GM19351 (cell line): ENCODE data around the gene PCBD1.
"Not testable (repeated sequence)": the region's sequence is repeated elsewhere in the genome, so short reads cannot be mapped to it uniquely, and the experiment has no call there.

Source experiments
- ATAC-seq: cut with Tn5 transposase; IDR thresholded peaks from one replicate; pipeline ENCODE4 v1.9.1; 2021; ENCODE audit warnings: mild to moderate bottlenecking, moderate library complexity; ENCODE audit not compliant: unreplicated experiment

PCBD1 gene

DNA sequence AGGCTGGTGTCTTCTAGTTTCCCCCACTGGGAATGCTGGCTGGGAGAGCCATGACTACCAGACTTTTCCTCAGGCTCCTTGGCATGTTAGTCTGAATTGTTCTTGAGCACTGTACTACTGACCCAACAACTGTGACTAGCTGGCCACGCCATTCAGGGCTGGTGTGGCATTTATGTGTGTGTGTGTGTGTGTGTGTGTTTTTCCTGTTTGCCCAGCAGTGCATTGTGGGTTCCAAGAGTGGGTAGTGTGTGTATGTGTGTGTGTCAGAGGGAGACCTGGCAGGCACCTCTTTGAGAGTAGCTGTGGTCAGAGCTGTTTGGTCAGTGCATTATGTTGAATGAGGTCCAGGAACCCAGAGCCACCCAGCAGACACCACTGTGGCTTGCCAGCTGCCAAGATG is 9.2 kb downstream of the PCBD1 start:
- no peak for ATAC-seq

DNA sequence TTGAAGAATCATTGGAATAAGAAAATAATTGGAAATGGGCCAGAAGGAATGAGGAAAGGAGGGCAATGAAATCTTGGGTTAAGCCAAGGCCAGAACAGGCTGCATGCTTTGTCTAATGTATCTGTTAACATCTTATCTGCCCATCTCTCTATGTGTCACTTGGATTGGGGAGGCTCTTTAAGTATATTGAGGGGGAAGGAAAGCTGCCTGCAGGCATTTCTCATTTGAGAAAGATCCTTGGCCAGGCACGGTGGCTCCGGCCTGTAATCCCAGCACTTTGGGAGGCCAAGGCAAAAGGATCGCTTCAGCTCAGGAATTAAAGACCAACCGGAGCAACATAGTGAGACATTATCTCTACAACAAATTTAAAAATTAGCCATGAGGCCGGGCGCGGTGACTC is 14.3 kb downstream of the PCBD1 start:
- no peak for ATAC-seq

DNA sequence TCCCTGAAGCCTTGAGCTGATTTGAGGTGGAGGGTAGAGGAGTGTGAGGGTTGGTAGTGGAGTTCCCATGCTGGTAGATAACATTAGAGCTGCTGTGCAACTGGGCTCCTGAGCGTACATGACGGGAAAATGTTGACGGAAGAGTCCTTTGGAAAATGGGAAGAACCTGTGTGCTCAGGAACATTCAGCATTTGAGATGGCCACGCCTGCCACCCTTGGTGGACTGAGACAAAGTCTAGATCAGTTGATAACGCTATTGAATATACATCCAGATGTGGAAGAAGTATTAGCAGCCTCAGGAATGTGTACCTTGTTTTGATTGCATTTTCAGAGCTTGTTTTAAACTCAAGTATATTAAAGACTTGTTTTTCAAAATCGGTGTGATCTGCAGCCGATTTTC is 16.1 kb downstream of the PCBD1 start:
- no peak for ATAC-seq

DNA sequence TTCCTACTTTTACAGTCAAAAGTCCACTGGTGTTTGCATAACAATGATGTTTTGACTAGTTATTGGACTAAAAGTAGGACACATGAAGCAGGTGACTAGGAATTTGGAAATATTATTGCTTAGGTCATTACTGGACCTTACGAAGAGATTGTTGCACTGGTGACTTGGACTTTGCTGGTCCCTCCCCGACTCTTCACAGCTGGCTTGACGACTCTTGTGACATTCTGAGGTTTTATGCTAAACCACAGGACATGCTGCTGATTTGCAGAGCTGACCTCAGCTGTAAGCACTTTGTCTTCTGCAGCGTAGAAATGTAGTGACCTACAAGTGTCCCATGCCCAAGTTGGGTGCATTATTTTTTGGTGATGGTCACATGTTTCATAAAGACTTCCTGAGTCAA is 21.9 kb downstream of the PCBD1 start:
- ATAC-seq, result no peak

DNA sequence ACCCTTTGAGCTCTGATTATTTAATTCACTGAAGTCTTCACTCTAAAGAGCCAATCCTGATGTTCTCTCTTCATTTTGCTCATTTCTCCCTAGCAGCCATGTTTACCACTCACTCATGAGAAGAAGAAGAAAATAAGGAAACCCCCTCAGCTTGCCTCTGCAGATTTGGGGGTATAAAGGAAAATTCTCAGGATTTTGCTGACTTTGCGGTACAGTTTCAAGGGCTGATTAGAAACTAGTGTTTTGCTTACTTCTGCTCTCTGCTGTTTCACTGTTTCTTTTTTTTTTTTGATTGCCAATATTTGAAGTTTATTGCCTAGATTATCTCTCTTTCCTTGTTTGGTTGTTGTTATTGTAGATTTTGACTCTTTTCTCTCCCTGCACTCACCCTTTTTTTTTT is 23.4 kb downstream of the PCBD1 start:
- no peak for ATAC-seq

DNA sequence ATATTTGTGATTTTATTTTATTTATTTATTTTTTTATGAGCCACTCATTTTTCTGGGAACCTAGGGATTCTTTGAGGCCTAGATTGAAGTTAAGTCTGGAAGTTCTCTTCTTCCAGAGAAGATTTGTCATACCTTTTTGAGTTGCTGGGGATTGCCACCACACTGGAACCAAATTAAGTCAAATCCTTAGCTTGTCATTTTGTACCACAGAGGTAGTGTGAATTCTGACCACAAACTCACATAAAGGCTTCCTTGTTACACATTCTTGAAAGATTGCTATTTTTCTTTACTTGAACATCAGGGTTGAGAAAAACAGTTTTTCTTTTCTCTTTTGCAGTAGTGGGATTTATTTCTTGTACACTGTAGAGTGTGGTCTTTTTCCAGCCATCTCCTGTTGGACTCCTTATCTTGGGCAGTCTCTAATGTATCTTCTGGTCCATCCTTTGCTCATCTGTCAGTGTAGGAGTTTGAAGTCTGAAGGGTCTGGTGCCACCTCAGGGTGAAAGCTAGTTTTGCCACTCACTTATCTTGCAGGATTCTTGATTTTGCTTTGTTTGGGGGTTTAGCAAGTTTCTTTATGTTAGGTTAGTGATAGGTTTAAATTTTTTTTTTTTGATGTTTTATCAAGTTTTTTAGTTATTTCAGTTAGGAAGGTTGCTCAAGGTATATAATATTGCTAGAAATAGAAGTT is 24.8 kb downstream of the PCBD1 start:
- ATAC-seq, result no peak

DNA sequence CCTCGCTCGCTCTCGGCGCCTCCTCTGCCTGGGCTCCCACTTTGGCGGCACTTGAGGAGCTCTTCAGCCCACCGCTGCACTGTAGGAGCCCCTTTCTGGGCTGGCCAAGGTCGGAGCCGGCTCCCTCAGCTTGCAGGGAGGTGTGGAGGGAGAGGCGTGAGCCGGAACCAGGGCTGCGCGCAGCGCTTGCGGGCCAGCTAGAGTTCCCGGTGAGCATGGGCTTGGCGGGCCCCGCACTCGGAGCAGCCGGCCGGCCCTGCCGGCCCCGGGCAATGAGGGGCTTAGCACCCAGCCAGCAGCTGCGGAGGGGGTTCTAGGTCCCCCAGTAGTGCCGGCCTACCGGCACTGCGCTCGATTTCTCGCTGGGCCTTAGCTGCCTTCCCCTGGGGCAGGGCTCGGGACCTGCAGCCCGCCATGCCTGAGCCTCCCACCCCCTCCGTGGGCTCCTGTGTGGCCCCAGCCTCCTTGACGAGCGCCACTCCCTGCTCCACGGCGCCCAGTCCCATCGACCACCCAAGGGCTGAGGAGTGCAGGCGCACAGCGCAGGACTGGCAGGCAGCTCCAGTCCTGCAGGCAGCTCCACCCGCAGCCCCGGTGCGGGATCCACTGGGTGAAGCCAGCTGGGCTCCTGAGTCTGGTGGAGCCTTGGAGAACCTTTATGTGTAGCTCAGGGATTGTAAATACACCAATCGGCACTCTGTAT is 26.7 kb downstream of the PCBD1 start:
- ATAC-seq, result not testable (repeated sequence)

DNA sequence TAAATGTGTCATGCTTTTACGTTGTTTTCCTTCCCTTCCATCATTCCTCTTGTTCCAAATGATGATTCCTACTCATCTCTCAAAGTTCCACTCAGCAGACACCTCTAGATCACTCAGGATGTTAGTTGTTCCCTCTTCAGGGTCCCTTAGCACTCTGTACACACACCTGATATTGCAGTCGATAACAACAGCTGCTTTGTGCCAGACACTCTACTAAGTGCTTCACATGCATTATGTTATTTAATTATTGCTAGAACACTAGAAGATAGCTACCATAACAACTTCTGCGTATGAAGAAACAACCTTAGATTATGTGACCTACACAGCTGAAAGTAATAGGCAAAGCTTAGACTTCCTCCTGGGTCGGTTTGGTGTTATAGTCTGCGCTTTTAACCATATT is 29.6 kb downstream of the PCBD1 start:
- ATAC-seq, result no peak

DNA sequence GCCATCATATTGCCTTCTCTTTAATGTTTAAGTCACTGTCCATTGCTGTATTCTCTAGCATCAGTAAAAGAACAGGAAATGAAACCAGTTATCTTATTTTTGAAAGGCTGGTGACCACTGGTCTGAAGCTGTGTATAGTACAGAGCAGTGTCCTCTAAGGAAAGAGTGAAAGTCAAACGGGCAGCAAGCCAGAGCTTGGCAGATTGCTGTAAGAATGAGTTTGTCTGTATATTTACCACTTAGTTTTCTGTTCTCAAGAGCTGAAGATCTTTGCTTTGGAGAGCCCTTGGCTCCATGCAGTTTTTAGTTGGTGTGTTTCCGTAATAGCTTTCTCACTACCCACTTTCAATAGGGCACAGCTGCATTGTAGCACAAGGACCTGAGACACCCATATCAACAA is 31.9 kb downstream of the PCBD1 start:
- no peak for ATAC-seq

DNA sequence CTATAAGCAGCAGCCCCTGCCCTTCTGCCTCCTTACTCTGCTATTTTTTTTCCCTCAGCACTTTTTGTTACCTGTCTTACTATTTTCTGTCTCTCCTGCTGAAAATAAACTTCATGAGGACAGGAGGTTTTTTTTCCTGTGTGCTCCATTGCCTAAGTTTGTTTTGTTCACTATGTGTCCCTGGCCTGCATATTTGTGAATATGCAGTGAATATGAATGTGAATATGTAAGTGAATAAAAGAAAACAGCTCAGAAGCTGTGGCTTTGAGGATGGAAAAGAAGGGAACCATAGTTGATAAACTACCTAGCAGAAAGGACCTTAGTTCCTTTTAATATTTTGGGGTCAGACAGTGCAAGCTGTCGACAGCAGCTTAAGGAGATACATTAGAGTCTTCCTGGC is 34.9 kb downstream of the PCBD1 start:
- no peak for ATAC-seq

DNA sequence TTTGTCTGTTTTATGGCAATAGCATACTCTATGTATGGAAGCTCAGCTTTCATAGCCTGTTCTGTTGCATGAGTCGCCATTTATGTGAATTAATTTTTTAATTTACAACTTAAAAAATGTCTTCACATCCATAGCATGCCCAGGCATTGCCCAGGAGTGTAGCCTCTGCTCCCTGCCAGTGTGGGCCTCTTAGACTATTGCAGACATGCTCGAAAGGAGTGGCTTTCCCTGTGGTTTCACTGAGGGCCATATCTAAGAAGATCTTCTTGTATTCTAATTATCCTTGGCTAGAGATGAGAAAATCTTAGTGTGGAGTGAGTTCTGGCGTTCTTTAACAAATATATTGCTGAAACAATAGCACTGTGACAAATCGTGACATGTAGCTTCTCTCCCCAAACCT is 35.3 kb downstream of the PCBD1 start:
- ATAC-seq, result no peak

DNA sequence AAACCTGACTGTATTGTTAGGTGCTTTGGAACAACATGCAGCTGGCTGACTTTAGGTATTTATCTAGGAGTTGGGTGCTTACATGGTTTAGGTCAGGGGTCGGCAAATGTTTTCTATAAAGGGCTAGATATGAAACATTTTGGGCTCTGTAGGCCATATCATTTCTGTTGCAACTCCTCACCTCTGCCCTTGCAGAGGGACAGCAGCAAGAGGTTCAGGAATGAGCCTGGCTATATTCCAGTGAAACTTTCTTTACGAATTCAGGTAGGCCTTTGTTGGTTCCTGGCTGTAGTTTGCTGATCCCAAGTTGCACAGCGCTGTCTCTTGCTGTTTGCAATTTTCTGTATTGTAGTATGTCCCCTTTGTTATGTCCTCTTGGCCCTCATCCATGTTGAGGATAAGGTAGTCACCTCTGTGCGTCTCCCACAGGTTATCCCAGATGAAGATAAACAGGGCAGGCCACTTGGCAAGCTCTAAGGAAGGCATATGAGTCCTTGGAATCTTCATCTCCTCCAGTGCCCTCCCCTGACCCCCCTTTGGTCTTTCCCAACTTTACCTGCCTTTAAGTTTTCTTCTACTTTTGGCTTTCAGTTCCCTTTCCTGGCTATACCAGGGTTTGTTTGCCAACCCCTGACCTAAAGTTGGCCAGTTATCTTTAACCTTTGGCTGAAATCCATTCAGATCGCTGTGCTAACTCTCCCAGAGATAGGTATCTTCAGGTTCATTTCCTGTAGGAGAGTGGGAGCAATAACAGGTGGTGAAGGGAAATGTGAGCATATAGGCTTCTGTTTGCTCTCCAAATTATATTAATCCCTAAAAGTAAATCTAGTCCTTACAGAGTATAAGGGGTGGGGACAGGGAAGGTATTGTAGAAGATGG is 36.5 kb downstream of the PCBD1 start:
- no peak for ATAC-seq

DNA sequence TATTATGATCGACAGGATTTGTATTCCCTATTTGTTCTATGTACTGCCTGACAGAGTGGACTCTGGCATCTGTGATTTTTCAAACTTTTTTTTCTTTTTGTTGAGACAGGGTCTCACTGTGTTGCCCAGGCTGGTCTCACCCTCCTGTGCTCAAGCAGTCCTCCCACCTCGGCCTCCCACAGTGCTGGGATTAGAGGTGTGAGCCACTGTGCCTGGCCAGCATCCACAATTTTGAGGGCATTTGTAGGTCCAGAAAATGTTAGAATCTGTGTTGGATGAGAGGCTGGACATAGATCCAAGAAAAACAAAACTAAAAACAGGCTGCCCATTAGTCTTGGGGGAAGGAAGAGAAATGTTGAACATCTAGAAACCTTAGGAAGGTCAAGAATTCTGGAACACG is 38.3 kb downstream of the PCBD1 start:
- ATAC-seq, result no peak

DNA sequence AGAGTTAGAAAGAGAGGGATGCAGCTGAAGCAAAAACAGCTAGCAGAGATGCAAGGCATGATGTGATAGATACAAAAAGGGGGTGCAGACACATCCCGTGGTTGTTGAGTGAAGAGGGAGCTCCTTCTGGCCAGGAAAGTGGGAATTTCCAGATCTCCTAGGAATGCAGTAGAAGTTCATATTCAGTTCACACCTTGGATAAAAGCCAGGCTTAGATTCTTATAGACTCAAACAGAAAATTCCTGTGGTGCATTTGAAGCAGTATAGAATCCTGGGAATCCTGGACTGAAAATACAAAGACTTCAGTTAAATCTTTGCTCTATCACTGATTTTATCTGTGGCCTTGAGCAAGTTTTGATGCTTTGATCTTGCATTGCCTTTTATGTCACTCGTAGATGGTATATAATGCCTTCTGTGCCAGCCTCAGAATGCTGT is 38.8 kb downstream of the PCBD1 start:
- ATAC-seq, result no peak

DNA sequence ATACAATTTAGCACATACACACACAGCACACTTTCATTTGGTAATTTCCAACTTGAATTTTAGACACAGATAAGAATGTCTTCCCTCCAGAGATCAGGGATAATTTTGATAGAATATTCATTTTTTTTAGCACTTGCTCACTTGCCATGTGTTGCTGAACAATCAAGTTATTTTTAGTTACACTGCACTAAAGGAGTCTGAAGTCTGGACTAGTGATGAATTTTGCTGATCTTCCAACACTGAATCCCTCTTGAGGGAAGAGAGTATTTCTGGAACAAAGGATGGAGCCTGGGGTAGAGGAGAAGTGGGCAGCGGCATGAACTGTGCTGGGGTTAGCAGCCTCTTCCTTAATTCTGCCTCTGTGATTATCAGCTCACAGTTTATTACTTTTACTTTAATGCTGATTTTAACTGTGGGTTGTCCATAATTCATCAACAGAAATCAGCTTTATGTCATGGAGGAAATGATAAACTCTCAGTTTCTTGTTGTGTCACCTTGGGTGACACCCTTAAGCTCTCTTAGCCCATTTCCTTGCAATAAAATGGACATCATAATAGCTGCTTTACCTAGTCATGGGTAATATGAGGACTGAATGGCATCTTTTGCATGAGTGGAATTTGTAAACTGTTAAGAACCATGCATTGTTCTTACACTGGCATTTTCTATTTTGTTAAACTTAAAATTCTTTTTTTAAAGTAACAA is 40.6 kb downstream of the PCBD1 start:
- no peak for ATAC-seq

DNA sequence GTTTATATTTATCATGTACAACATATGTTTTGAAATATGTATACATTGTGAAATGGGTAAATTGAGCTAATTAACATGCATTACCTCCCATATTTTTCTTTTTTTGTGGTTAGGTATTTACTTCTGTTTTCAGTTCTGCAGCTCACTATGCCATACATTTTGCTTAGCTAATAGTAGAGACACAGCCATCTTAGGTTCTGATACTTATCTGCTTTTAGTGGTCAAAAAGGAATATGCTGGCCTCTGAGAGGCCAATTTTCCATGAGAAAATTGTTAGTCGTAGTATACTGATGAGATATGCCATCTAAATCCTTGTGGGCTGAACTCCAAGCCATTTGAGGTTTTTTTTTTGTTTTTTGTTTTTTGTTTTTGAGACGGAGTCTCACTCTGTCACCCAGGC is 41.6 kb downstream of the PCBD1 start:
- ATAC-seq, result no peak

DNA sequence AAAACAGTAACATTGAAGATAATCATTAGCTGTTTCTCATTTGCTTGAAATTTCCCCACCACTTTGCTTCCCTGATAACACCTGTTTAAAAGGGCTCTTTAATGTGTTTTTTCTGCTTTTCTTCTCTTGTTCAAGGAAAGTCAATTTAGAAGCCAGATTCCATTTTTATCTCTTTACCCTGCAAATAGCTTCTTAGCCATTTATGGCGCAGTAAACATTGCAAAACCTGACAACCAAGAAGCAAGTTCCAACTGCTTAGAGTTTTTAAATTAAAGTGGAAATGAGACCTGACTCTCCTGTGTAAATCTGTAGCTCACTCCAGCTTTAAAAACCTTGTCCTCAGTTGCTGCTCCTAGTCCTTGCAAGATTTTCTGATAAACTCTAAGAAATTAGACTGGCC is 42.5 kb downstream of the PCBD1 start:
- ATAC-seq, result no peak

DNA sequence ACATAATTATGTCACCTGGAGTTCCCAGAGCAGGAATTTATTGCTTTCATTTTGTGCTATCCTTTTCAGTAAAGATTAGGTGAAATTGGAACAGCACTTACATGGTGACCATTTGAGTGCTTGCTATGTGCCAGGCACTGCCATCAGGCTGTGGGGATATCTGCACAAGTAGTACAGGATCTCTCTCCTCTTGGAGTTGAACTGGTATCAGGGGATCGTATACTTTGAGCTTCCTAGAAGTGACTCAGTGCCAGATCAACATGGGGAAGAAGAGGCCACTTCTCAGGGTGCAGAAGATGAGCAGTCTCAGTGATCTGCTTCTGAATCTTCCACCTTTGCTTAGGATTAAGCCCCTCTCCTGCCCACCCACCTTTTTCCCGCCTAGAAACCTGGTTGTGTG is 43.1 kb downstream of the PCBD1 start:
- no peak for ATAC-seq

DNA sequence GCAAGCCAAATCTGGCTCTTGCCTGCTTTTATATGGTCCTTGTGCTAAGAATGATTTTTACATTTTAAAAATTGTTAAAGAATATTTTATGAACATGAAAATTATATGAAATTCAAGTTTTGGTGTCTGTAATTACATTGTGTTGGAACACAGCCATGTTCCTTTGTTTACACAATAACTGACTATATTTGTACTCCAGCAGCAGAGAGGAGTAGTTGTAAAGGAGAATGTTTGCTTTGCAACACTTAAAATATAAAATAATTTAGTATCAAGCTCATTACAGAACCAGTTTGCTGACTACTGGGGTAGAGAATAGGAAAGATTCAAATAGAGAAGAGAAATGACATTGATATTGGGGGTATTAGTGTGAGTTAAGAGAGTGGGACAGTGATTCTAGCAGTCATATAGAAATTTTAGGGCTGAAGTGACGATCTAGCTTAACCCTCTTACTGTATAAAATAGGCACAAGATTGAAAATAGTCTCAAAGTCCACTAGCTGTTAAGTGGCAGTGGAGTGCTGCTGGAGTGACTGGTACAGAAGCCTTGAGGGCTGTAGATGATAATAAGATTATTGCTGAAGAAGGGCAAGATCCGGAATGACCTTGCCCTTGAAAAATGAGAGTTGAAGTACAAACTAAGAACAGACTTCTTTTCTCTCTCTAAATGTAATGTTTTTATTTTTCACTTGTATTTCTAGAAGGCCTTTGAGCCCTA is 44.4 kb downstream of the PCBD1 start:
- no peak for ATAC-seq

DNA sequence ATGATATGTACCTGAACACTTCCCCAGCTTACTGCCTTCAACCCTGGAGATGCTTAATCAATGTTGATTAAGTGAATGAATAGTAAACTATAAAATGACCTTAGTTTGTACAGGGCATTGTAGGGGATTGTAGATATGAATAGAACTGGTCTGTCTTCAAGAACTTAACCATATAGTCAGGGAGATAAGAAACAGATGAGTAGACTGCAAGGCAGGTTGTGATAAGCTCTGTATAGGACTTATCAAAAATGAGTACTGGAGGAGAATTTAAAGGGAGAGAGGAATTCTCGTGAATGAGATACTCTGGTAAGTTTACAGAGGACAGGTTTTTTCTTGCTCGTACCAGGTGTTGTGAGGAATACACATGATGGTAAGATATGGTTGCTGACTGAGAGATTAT is 45.0 kb downstream of the PCBD1 start:
- ATAC-seq, result no peak

DNA sequence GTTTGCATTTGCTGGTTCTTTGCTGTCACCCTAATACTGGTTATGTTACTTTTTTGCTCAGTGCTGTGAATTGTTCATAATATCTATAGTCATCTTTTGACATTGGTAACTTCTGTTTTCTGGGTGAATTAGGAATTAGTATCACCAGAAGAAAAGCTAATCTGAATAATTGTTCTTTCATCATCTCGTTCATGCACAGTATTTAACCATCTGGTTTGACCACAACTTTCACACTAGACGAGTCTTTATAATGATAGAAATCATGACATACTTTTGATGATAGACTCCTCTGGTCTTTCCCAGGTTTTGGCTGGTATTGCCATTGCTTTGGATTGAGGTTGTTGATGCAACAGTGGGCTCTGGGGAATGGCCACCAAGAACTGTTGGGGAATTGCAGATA is 47.5 kb downstream of the PCBD1 start:
- ATAC-seq, result no peak
